Kidney (tissue), 14 donors: ENCODE data around the gene CLEC14A. TPM values are rescaled to one million over a fixed set of nuclear protein-coding genes. Genes with fewer than 3 reads are reported as not detected.

Experiments
- DNase-seq, 5 donors: peaks; one replicate each; pipeline ENCODE4 v3.0.0-alpha.2; 2013 to 2020
- FAIRE-seq: peaks from 2 replicates; lab custom pipeline; 2012; peaks lifted over from hg19 to GRCh38; lab: Jason Lieb, UNC
- H3K27ac ChIP-seq, 2 donors: one replicate each; pipeline ENCODE4 v1.7.0; 2013; ENCODE audit warnings: low read depth in 2 of 2, low read length in 2 of 2, inconsistent platforms in 1 of 2
- H3K27me3 ChIP-seq: one replicate; pipeline ENCODE4 v1.7.1; 2013; ENCODE audit warnings: low read length, inconsistent platforms; ENCODE audit not compliant: control insufficient read depth, insufficient read depth
- H3K36me3 ChIP-seq, 3 donors: one replicate each; pipeline versions ENCODE4 v1.7.0 to v1.7.1; 2013; ENCODE audit warnings: low read length in 3 of 3, control low read depth in 1 of 3, inconsistent platforms in 1 of 3; ENCODE audit not compliant: insufficient read depth in 3 of 3, control insufficient read depth in 2 of 3
- H3K4me1 ChIP-seq, 3 donors: one replicate each; pipeline versions ENCODE4 v1.7.0 to v1.7.1; 2013; ENCODE audit warnings: low read length in 3 of 3, inconsistent platforms in 1 of 3, low read depth in 1 of 3; ENCODE audit not compliant: control insufficient read depth in 2 of 3, insufficient read depth in 2 of 3
- H3K4me3 ChIP-seq, 3 donors: one replicate each; pipeline versions ENCODE4 v1.7.0 to v1.8.1; 2013; ENCODE audit warnings: low read length in 3 of 3, control low read depth in 1 of 3, inconsistent platforms in 1 of 3
- H3K9ac ChIP-seq, 3 donors: one replicate each; pipeline versions ENCODE4 v1.7.0 to v1.7.1; 2013; ENCODE audit warnings: low read length in 3 of 3, control low read depth in 1 of 3, inconsistent platforms in 1 of 3
- H3K9me3 ChIP-seq, 3 donors: one replicate each; pipeline versions ENCODE4 v1.7.0 to v1.7.1; 2013; ENCODE audit warnings: low read length in 3 of 3, control low read depth in 1 of 3, inconsistent platforms in 1 of 3; ENCODE audit not compliant: control insufficient read depth in 2 of 3, insufficient read depth in 1 of 3
- CTCF ChIP-seq: IDR thresholded peaks from 3 replicates; pipeline ENCODE4 v1.5.1; 2012; ENCODE audit warnings: mild to moderate bottlenecking, moderate library complexity, borderline replicate concordance; ENCODE audit not compliant: insufficient read depth; ENCODE audit errors: extremely low read depth
- intact Hi-C: fragments of 100-400 bp; cut with DNase I; formaldehyde crosslinking; loops from one replicate; pipeline ENCODE4 v1.11.1; 2022
- polyA plus RNA-seq: library from polyadenylated mRNA; stranded (reverse); fragments of 350-450 nt; fragmentation: Illumina TruSeq; extraction: RNeasy Lipid Tissue Mini Kit (QIAGEN cat#74804); gene quantifications from one replicate; pipeline ENCODE4 v1.2.3, GENCODE V29; 2014; ENCODE audit warnings: low read depth, low replicate concordance; ENCODE audit not compliant: insufficient read depth
- total RNA-seq: library from RNA; stranded (reverse); fragmentation: NEBNext Ultra II Directional; extraction: Animal tissue kit (Norgen Biotek cat#: 25700); gene quantifications from one replicate; pipeline ENCODE4 v1.2.1, GENCODE V29; 2021
- donor health status: control.
- donor health status: control.
- donor health status: control.
- donor health status: control.
- donor health status: control.
- donor health status: DM: yes; HTN: yes; CAD: no.
- donor health status: Normal renal cell carcinoma (clear cell type).

Gene CLEC14A
- total and polyA plus RNA-seq, 2 donors from 2014 or later = 22.4 to 37.6 TPM

DNA sequence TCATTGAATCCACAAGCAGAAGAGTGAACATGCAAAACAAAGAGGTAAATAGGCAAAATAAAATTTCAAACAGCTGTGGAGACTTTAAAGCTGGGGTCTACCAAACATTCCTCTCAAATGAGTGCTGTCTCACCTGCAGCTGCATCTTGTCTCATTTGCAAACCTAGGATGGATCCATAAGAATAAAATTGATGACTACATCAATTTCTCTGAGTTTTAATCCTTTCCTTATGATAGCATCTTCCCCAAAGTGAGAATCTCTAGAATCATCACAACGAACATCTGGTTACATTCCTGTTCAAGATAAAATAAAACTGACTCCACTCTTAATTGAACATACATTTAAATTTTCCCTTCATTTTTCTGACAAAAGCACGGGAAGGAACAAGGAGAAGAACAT lies 29.9 kb downstream of the CLEC14A start:
- Histone ChIP-seq H3K9ac (no peak overlapping the region), H3K4me1 (no peaks in the 10 kb centered on the region), H3K9me3 (no peaks in the 10 kb centered on the region), H3K36me3 (no peaks in the 10 kb centered on the region), H3K27me3 (no peaks in the 10 kb centered on the region), H3K27ac (no peak overlapping the region), H3K4me3 (no peak overlapping the region)
- intact Hi-C loops = no loop called here
- TF ChIP-seq CTCF = no peak
- FAIRE-seq = no peak
- no peak for DNase-seq

GRCh38 chr14:38224338-38224737 lies 31.6 kb downstream of the CLEC14A start:
- Histone ChIP-seq H3K36me3 (no peaks in the 10 kb centered on the region), H3K4me3 (no peak overlapping the region), H3K27ac (no peak overlapping the region), H3K27me3 (no peaks in the 10 kb centered on the region), H3K9ac (no peak overlapping the region), H3K4me1 (no peaks in the 10 kb centered on the region), H3K9me3 (no peaks in the 10 kb centered on the region)
- no peak for FAIRE-seq
- TF ChIP-seq CTCF = no peak
- DNase-seq = no peak
- intact Hi-C loops = no loop called here

DNA sequence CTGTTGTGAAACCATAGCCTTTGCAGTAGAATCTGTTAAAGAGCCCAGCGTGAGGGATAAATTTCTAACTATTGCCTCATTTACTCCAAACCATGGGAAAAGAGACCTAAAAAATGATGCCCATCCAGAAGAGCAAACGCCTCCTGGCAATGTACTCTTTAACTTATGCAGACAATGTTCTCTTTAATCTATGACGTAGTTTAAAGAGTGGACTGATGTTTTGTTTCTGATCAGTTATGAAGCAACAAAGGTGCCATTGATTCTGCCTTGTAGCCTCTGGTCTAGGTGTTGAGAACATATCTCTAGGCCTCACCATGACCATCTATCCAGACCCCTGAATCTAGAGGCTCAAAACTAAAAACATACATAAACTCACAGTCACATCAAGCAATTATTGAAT lies 34.8 kb downstream of the CLEC14A start:
- no peak for TF ChIP-seq CTCF
- FAIRE-seq (no peak), DNase-seq (no peak)
- Histone ChIP-seq H3K36me3 (no peaks in the 10 kb centered on the region), H3K4me1 (no peaks in the 10 kb centered on the region), H3K4me3 (no peak overlapping the region), H3K9ac (no peak overlapping the region), H3K9me3 (no peaks in the 10 kb centered on the region), H3K27me3 (no peaks in the 10 kb centered on the region), H3K27ac (no peak overlapping the region)
- intact Hi-C loops = no loop called here

DNA sequence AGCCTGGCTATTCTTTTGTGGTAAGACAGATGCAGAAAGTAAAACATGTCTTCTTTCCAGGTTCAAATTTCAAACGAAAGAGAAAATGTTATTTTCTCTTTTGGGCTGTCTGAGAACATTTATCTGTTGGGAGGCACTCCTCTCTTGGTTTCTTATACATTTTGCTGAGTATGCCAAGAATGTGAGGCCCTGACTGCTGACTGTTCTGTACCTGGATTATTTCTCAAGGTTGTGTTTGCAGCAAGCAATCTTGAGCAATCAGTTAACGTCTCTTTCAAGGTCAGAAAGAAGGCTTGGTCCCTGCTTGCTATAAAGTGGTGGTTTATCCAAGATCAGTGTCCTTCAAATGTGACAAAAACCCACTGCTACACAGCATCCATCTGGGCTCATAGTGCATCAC lies 38.3 kb downstream of the CLEC14A start:
- H3K36me3 ChIP-seq = no peaks in the 10 kb centered on the region
- TF ChIP-seq CTCF = no peak
- H3K4me1 ChIP-seq = no peaks in the 10 kb centered on the region
- no peak overlapping the region for H3K4me3 ChIP-seq
- FAIRE-seq (no peak), DNase-seq (no peak)
- H3K27ac ChIP-seq = no peak overlapping the region
- intact Hi-C loops = no loop called here
- H3K9me3 ChIP-seq = no peaks in the 10 kb centered on the region
- no peak overlapping the region for H3K9ac ChIP-seq
- H3K27me3 ChIP-seq = peaks cover under 1% of the 10 kb centered on the region
